Iris pigment epithelial cell (primary cell): ENCODE results near the gene PET100.

Experiments used
- DNase-seq: peaks from one replicate; pipeline ENCODE4 v3.0.0-alpha.2; 2011; ENCODE audit warnings: low read depth

Gene PET100

GRCh38 chr19:7650148-7650547, 20.6 kb downstream of the PET100 start:
- DNase-seq: no peak

- peak; percentile 82 for DNase-seq
Observed at GRCh38 chr19:7652061-7652641, 22.6 kb downstream of the PET100 start.

- DNase-seq: no peak
Observed at GRCh38 chr19:7654401-7654800, 24.8 kb downstream of the PET100 start.

- DNase-seq: no peak
Observed at GRCh38 chr19:7655581-7655980, 26.0 kb downstream of the PET100 start.

- peak; percentile 39 for DNase-seq
Observed at GRCh38 chr19:7657131-7657751, 27.6 kb downstream of the PET100 start.

GRCh38 chr19:7658219-7658686, 28.7 kb downstream of the PET100 start:
- DNase-seq: peak; percentile 17

- no peak for DNase-seq
Observed at GRCh38 chr19:7661744-7662538, 32.3 kb downstream of the PET100 start.

- no peak for DNase-seq
Observed at GRCh38 chr19:7662657-7663056, 33.1 kb downstream of the PET100 start.

- no peak for DNase-seq
Observed at GRCh38 chr19:7663706-7664105, 34.1 kb downstream of the PET100 start.

- DNase-seq: peak; percentile 77
Observed at GRCh38 chr19:7665076-7665475, 35.5 kb downstream of the PET100 start.

- no peak for DNase-seq
Observed at GRCh38 chr19:7668842-7669241, 39.2 kb downstream of the PET100 start, which contains the start of gene RETN. Gene RETN (plus strand): TSS chr19:7669049. CDS start chr19:7669327, 278 bp downstream.

- DNase-seq: no peak
Observed at GRCh38 chr19:7669641-7670040, 40.0 kb downstream of the PET100 start.

GRCh38 chr19:7670150-7670783, 40.7 kb downstream of the PET100 start:
- DNase-seq: peak; percentile 10

- no peak for DNase-seq
Observed at GRCh38 chr19:7670790-7671189, 41.2 kb downstream of the PET100 start.

- DNase-seq: no peak
Observed at GRCh38 chr19:7672522-7672921, 42.9 kb downstream of the PET100 start.

GRCh38 chr19:7674010-7675005, 44.7 kb downstream of the PET100 start:
- DNase-seq: peak; percentile 68

GRCh38 chr19:7676376-7676775, 46.8 kb downstream of the PET100 start:
- no peak for DNase-seq

- no peak for DNase-seq
Observed at GRCh38 chr19:7676854-7677253, 47.3 kb downstream of the PET100 start, which contains the start of gene MCEMP1. Gene MCEMP1 (plus strand): TSS chr19:7677090. CDS start chr19:7677121, 31 bp downstream.

- DNase-seq: no peak
Observed at GRCh38 chr19:7677669-7678311, 48.2 kb downstream of the PET100 start.

GRCh38 chr19:7678971-7679751, 49.6 kb downstream of the PET100 start:
- DNase-seq: no peak
